ENCODE data around the gene MICU1. TPM values are rescaled to one million over a fixed set of nuclear protein-coding genes. Genes with fewer than 3 reads are reported as not detected.

MICU1 gene
- total RNA-seq, 1 donor from 2014 or later: 29.2 TPM

GRCh38 chr10:72499701-72500100, 126.2 kb downstream of the MICU1 start:
- H3K27me3 ChIP-seq: no peaks in the 10 kb centered on the region
- no peak for DNase-seq (ENCODE audit: extremely low spot score in 2 of 2)
- H3K36me3 ChIP-seq: no peaks in the 10 kb centered on the region
- TF ChIP-seq POLR2AphosphoS5 (IDR thresholded peaks at IDR 0.05; ENCODE audit: insufficient read depth in 1 of 2, low read depth in 1 of 2): no peak
- TF ChIP-seq POLR2A (IDR thresholded peaks at IDR 0.05): no peak
- TF ChIP-seq CTCF (IDR thresholded peaks at IDR 0.05): no peak
- H3K4me1 ChIP-seq: no peaks in the 10 kb centered on the region
- intact Hi-C loops (cut with DNase I): no loop called here
- H3K4me3 ChIP-seq: no peak overlapping the region
- no peaks in the 10 kb centered on the region for H3K9me3 ChIP-seq
- no peak overlapping the region for H3K27ac ChIP-seq

- no peaks in the 10 kb centered on the region for H3K27me3 ChIP-seq
- H3K4me3 ChIP-seq: no peak overlapping the region
- H3K9me3 ChIP-seq: no peaks in the 10 kb centered on the region
- no peak for TF ChIP-seq POLR2AphosphoS5 (IDR thresholded peaks at IDR 0.05; ENCODE audit: insufficient read depth in 1 of 2, low read depth in 1 of 2)
- DNase-seq (ENCODE audit: extremely low spot score in 2 of 2): no peak
- no peak overlapping the region for H3K27ac ChIP-seq
- intact Hi-C loops (cut with DNase I): no loop called here
- no peaks in the 10 kb centered on the region for H3K36me3 ChIP-seq
- no peaks in the 10 kb centered on the region for H3K4me1 ChIP-seq
Observed at GRCh38 chr10:72490951-72491350, 134.9 kb downstream of the MICU1 start.

GRCh38 chr10:72487521-72487920, 138.4 kb downstream of the MICU1 start:
- TF ChIP-seq CTCF (IDR thresholded peaks at IDR 0.05): no peak
- no peak for TF ChIP-seq POLR2AphosphoS5 (IDR thresholded peaks at IDR 0.05; ENCODE audit: insufficient read depth in 1 of 2, low read depth in 1 of 2)
- no peak for TF ChIP-seq POLR2A (IDR thresholded peaks at IDR 0.05)
- DNase-seq (ENCODE audit: extremely low spot score in 2 of 2): no peak
- no peaks in the 10 kb centered on the region for H3K36me3 ChIP-seq
- H3K27me3 ChIP-seq: no peaks in the 10 kb centered on the region
- H3K9me3 ChIP-seq: no peaks in the 10 kb centered on the region
- H3K27ac ChIP-seq: no peak overlapping the region
- intact Hi-C loops (cut with DNase I): no loop called here
- no peak overlapping the region for H3K4me3 ChIP-seq
- no peaks in the 10 kb centered on the region for H3K4me1 ChIP-seq

- Histone ChIP-seq H3K4me1 (no peaks in the 10 kb centered on the region), H3K4me3 (no peak overlapping the region), H3K27me3 (no peaks in the 10 kb centered on the region), H3K27ac (no peak overlapping the region), H3K9me3 (no peaks in the 10 kb centered on the region), H3K36me3 (no peaks in the 10 kb centered on the region)
- intact Hi-C loops (cut with DNase I): no loop called here
- no peak for DNase-seq (ENCODE audit: extremely low spot score in 2 of 2)
- TF ChIP-seq POLR2A (IDR thresholded peaks at IDR 0.05): no peak
- TF ChIP-seq CTCF (IDR thresholded peaks at IDR 0.05): no peak
- TF ChIP-seq POLR2AphosphoS5 (IDR thresholded peaks at IDR 0.05; ENCODE audit: insufficient read depth in 1 of 2, low read depth in 1 of 2): no peak
Observed at GRCh38 chr10:72487116-72487515, 138.8 kb downstream of the MICU1 start.

- intact Hi-C loops (cut with DNase I): no loop called here
- TF ChIP-seq POLR2A (IDR thresholded peaks at IDR 0.05) (no peak), CTCF (IDR thresholded peaks at IDR 0.05) (no peak), POLR2AphosphoS5 (IDR thresholded peaks at IDR 0.05; ENCODE audit: insufficient read depth in 1 of 2, low read depth in 1 of 2) (no peak)
- no peak for DNase-seq (ENCODE audit: extremely low spot score in 2 of 2)
Observed at GRCh38 chr10:72485701-72486100, 140.2 kb downstream of the MICU1 start.

GRCh38 chr10:72484521-72484920, 141.4 kb downstream of the MICU1 start:
- Histone ChIP-seq H3K36me3 (no peaks in the 10 kb centered on the region), H3K4me1 (no peaks in the 10 kb centered on the region), H3K9me3 (no peaks in the 10 kb centered on the region), H3K4me3 (no peak overlapping the region), H3K27ac (no peak overlapping the region), H3K27me3 (no peaks in the 10 kb centered on the region)
- TF ChIP-seq CTCF (IDR thresholded peaks at IDR 0.05): no peak
- TF ChIP-seq POLR2AphosphoS5 (IDR thresholded peaks at IDR 0.05; ENCODE audit: insufficient read depth in 1 of 2, low read depth in 1 of 2): no peak
- TF ChIP-seq POLR2A (IDR thresholded peaks at IDR 0.05): no peak
- no peak for DNase-seq (ENCODE audit: extremely low spot score in 2 of 2)
- intact Hi-C loops (cut with DNase I): no loop called here

More at GRCh38 chr10:72485701-72486100, 140.2 kb downstream of the MICU1 start:
- H3K4me3 ChIP-seq: no peak overlapping the region
- no peak overlapping the region for H3K27ac ChIP-seq
- no peaks in the 10 kb centered on the region for H3K36me3 ChIP-seq
- H3K27me3 ChIP-seq: no peaks in the 10 kb centered on the region
- H3K9me3 ChIP-seq: no peaks in the 10 kb centered on the region
- H3K4me1 ChIP-seq: no peaks in the 10 kb centered on the region
